ENCODE results near the gene PIK3C2G.
A peak's percentile ranks its signal among the peaks of the same experiment; 100 is the strongest.
"Not testable (repeated sequence)": the region's sequence is repeated elsewhere in the genome, so short reads cannot be mapped to it uniquely, and the experiment has no call there.

Gene PIK3C2G

GRCh38 chr12:18483698-18484325, 222.5 kb downstream of the PIK3C2G start:
- no peak for DNase-seq

GRCh38 chr12:18486036-18486435, 224.7 kb downstream of the PIK3C2G start:
- DNase-seq, result no peak

- no peak for DNase-seq
These were observed 226.2 kb downstream of the PIK3C2G start for GRCh38 chr12:18487509-18487908.

GRCh38 chr12:18492372-18493025, 231.2 kb downstream of the PIK3C2G start:
- no peak for DNase-seq

- DNase-seq, result no peak
These were observed 234.8 kb downstream of the PIK3C2G start for GRCh38 chr12:18496156-18496555.

- not testable (repeated sequence) for DNase-seq
These were observed 238.8 kb downstream of the PIK3C2G start for GRCh38 chr12:18500160-18500574.

GRCh38 chr12:18500736-18501135, 239.4 kb downstream of the PIK3C2G start:
- not testable (repeated sequence) for DNase-seq

- peak in 1 of 2 experiments; percentile 9 for DNase-seq
These were observed 241.2 kb downstream of the PIK3C2G start for GRCh38 chr12:18502422-18502968.

GRCh38 chr12:18521461-18521860, 260.1 kb downstream of the PIK3C2G start:
- no peak for DNase-seq

- DNase-seq, result no peak
These were observed 261.5 kb downstream of the PIK3C2G start for GRCh38 chr12:18522806-18523205.

GRCh38 chr12:18542497-18542896, 281.2 kb downstream of the PIK3C2G start:
- DNase-seq, result not testable (repeated sequence)

GRCh38 chr12:18546399-18546798, 285.1 kb downstream of the PIK3C2G start:
- DNase-seq, result peak; percentile 17 to 27

- no peak for DNase-seq
These were observed 288.3 kb downstream of the PIK3C2G start for GRCh38 chr12:18549598-18549997.

- DNase-seq, result no peak
These were observed 289.8 kb downstream of the PIK3C2G start for GRCh38 chr12:18551106-18551505.

GRCh38 chr12:18551701-18552100, 290.4 kb downstream of the PIK3C2G start:
- no peak for DNase-seq

GRCh38 chr12:18552829-18553228, 291.5 kb downstream of the PIK3C2G start:
- DNase-seq, result no peak

- no peak for DNase-seq
These were observed 294.8 kb downstream of the PIK3C2G start for GRCh38 chr12:18556161-18556560.

- no peak for DNase-seq
These were observed 297.9 kb downstream of the PIK3C2G start for GRCh38 chr12:18559242-18559641.

- no peak for DNase-seq
These were observed 301.2 kb downstream of the PIK3C2G start for GRCh38 chr12:18562531-18562930.

GRCh38 chr12:18564306-18564705, 303.0 kb downstream of the PIK3C2G start:
- DNase-seq, result no peak

GRCh38 chr12:18567787-18568186, 306.5 kb downstream of the PIK3C2G start:
- no peak for DNase-seq

GRCh38 chr12:18570543-18570942, 309.2 kb downstream of the PIK3C2G start:
- DNase-seq, result no peak

- no peak for DNase-seq
These were observed 314.8 kb downstream of the PIK3C2G start for GRCh38 chr12:18576104-18576626.

- no peak for DNase-seq
These were observed 315.3 kb downstream of the PIK3C2G start for GRCh38 chr12:18576648-18577047.
